Measurements from ENCODE around the gene MFSD1. TPM values are rescaled to one million over a fixed set of nuclear protein-coding genes. Genes with fewer than 3 reads are reported as not detected.

The MFSD1 gene
- polyA plus RNA-seq, 1 donor from 2014 or later: 66.6 TPM

GRCh38 chr3:158859362-158859761 is 57.5 kb downstream of the MFSD1 start:
- Mint-ChIP-seq H3K4me1 (no peaks in the 10 kb centered on the region), H3K27ac (no peak overlapping the region), H3K4me3 (no peak overlapping the region), H3K9me3 (peaks cover 8 to 30% (median 11%) of the 10 kb centered on the region in 3 donors), H3K27me3 (no peaks in the 10 kb centered on the region), H3K36me3 (peaks cover 14% of the 10 kb centered on the region)

- Mint-ChIP-seq H3K4me3 (no peak overlapping the region), H3K4me1 (no peaks in the 10 kb centered on the region), H3K36me3 (peaks cover 7% of the 10 kb centered on the region), H3K27me3 (no peaks in the 10 kb centered on the region), H3K27ac (no peak overlapping the region), H3K9me3 (peaks cover 0 to 3% (median 0%) of the 10 kb centered on the region in 3 donors)
Measured at GRCh38 chr3:158863247-158863646, 61.4 kb downstream of the MFSD1 start.

- H3K36me3 Mint-ChIP-seq: peaks cover 3% of the 10 kb centered on the region
- no peaks in the 10 kb centered on the region for H3K4me1 Mint-ChIP-seq
- H3K9me3 Mint-ChIP-seq: peaks cover 0 to 3% (median 0%) of the 10 kb centered on the region in 3 donors
- no peak overlapping the region for H3K27ac Mint-ChIP-seq
- no peaks in the 10 kb centered on the region for H3K27me3 Mint-ChIP-seq
- no peak overlapping the region for H3K4me3 Mint-ChIP-seq
Measured at GRCh38 chr3:158864492-158864891, 62.6 kb downstream of the MFSD1 start.

- Mint-ChIP-seq H3K4me3 (no peak overlapping the region), H3K4me1 (no peaks in the 10 kb centered on the region), H3K27me3 (peaks cover 2% of the 10 kb centered on the region), H3K9me3 (no peaks in the 10 kb centered on the region), H3K36me3 (peaks cover 6% of the 10 kb centered on the region), H3K27ac (no peak overlapping the region)
Measured at GRCh38 chr3:158875700-158876099, 73.8 kb downstream of the MFSD1 start.

Other genes starting within 250 kb of the MFSD1 start
- gene MLF1, start 230.9 kb upstream of the MFSD1 start, polyA plus RNA-seq: not detected
- gene GFM1, start 157.5 kb upstream of the MFSD1 start, polyA plus RNA-seq: 29.2 TPM
- 9.0 TPM for gene LXN, start 129.4 kb upstream of the MFSD1 start, polyA plus RNA-seq
- gene RARRES1, start 69.6 kb upstream of the MFSD1 start, polyA plus RNA-seq: 0.28 TPM

Data from IgD-negative memory B cell (primary cell).